HG03520 (cell line): Measurements from ENCODE around the gene KRT71.

ENCODE experiments used
- ATAC-seq: cut with Tn5 transposase; IDR thresholded peaks from one replicate; pipeline ENCODE4 v1.9.1; 2021; ENCODE audit warnings: mild to moderate bottlenecking, moderate library complexity; ENCODE audit not compliant: unreplicated experiment

The KRT71 gene

GRCh38 chr12:52540531-52540930 is 12.4 kb downstream of the KRT71 start:
- ATAC-seq = no peak

- no peak for ATAC-seq
Observed at GRCh38 chr12:52539821-52540173, 13.1 kb downstream of the KRT71 start.

DNA sequence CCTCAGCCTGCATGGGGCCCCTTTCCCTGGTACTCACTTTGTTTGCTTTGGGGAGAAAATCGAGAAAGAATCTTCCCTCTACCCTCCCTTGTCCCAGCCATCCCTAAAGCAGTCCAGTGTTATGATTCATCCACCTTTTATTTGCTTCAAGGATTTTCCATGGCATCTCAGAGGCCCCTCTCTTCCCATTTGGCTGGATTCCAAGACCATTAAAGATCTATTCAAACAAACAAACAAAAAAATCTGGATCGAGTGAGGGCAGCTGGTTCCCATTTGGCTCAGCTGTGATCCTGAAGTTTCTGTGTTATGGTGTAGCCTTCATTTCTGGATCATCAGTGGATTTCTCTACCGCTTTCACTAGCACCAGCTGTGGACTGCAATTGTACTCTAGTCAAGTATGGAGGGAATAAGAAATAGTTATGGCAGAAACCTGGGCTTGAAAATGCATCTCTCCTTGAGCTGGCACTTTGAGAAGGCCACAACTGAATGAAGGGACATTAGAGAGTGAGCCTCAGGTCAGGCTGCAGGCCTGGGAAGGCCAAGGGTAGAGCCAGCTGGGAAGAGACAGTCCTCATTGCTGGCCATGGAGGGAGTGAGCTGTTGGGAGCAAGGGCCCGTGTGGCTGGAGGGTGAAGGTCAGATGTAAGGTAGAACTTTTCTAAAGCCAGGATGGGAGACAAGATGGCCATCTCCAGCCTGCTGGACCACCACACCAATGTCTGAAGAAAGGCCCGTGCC is 13.7 kb downstream of the KRT71 start:
- no peak for ATAC-seq

DNA sequence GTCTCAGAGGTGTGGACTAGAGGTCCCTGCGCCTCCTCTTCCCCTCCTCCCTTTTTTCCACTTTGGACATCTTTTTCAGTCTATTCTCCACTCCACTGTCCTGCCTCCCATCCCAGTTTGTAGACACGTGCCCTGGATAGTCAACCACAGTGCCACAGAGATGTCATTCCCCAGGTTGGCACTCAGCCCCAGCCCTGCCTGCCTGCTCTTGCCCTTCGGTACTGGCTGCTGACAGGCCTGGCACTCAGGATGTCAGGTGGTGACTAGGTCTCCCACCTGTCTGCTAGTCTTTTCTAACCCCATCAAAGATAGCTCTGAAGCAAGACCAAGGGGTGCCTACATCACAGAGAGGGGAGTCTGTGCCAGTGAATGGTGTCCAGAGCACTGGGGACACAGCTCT is 15.8 kb downstream of the KRT71 start:
- no peak for ATAC-seq

DNA sequence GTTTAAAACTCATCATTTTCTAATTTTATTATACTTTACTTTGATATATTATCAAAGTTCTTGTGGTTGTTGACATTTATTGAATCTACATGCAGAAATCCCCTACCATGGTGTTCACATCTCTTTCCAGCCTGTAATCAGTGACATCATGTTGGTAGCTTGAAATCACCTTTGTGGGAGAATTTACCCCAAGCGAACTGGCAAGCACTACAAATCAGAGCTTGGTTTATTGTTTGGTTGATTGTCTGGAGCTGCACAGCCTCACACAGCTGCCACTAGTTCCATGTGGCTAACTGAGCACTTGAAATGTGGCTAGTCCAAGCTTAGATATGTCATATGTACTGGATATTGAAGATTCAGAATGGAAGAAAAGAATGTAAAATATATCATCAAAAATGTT is 17.4 kb downstream of the KRT71 start:
- ATAC-seq = no peak

DNA sequence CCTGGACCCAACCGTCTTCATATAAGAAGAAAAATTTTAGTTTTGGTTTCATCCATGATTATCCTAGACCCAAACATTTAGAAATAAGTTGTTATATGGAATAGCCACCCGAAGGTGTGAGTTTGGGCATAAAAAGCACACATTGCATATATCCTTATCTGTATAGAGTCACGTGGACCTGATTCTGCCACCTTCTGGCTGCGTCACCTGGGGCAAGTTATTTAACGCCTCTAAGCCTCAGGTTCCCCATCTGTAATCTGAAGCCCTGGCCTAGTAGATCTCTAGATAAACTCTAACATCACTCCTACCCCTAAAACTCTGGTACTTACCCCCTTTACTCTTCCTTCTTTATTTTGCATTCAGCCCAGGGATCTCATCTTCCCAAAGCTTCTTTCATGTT is 18.5 kb downstream of the KRT71 start:
- no peak for ATAC-seq

DNA sequence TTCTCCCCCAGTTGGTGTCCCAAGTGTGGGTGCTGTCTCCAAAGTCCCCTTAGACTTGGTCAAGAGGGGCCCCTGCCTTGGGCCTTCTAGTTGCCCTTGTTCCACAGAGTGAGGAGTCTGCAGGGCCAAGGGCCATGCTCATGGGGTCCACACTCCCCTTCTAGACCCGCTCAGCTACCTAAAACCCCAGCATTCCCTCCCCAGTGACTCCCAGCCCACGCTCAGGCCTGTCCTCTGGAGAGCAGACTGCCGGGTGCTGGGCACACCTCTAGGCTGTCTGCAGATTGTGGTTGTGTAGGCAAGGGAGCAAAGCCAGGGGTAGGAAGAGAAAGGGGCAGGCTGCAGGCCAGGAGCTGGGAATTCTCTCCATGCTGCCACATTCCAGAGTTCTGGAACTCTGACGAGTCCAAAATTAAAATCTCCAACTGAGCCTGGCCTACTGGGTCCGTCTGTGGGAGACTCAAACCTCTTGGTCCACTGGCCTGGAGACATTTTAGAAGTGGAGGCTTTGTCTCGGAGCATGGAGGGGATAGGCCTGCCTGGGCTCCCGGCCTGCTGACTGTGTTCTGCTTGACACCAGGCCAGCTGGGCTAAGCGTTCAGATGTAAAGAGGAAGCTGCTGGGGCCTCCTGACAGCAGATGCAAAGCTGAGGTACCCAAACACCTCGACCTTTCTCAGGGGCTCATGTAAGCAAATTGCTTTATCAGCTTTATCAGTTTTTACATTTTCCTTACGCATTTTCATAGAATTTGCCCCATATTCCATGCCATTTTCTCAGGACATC is 19.1 kb downstream of the KRT71 start:
- ATAC-seq = no peak

- no peak for ATAC-seq
Observed at GRCh38 chr12:52532636-52533035, 20.3 kb downstream of the KRT71 start.

- ATAC-seq = no peak
Observed at GRCh38 chr12:52531566-52532300, 21.2 kb downstream of the KRT71 start.

DNA sequence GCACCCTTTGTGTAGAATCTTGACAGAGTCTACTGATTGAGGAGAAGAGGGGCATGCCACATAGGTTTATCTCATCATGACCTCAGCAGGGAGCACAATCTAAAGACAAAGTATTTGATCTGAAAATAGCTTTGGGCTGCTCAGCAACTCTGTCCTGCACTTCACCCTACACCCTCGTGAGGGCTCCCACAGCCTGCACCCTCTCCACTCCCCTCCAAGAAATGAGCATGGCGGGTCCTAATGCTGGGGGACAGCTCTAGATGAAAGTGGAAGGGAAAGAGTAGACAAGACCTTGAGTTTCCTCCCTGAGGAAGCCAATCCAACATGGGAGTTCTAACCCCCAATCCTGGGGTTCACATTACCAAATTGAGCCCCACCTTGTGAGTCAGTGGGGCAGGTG is 22.0 kb downstream of the KRT71 start:
- no peak for ATAC-seq

DNA sequence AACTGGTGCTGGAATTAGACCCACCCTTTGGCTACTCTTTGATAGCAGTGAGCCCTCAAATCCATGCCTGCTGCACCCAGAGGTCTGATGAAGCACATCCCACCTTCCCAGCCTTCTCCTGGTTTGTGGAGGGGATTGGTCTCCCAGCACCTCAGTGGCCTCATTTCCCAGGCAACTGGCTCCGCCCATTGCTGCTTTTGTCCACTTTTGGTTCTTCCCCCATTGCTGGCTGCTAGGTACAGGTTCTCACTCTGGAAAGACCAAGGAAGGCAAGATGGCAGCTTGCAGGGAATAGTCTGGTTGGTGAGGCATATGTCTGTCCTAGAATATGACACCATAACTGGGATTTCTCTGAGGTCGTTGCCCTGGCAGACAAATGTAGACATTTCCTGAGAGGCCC is 22.6 kb downstream of the KRT71 start:
- ATAC-seq = no peak

GRCh38 chr12:52529846-52530245 is 23.1 kb downstream of the KRT71 start:
- ATAC-seq = no peak

GRCh38 chr12:52529417-52529816 is 23.5 kb downstream of the KRT71 start:
- no peak for ATAC-seq

- no peak for ATAC-seq
Observed at GRCh38 chr12:52528641-52529143, 24.3 kb downstream of the KRT71 start.

GRCh38 chr12:52527121-52527800 is 25.7 kb downstream of the KRT71 start:
- ATAC-seq = no peak

DNA sequence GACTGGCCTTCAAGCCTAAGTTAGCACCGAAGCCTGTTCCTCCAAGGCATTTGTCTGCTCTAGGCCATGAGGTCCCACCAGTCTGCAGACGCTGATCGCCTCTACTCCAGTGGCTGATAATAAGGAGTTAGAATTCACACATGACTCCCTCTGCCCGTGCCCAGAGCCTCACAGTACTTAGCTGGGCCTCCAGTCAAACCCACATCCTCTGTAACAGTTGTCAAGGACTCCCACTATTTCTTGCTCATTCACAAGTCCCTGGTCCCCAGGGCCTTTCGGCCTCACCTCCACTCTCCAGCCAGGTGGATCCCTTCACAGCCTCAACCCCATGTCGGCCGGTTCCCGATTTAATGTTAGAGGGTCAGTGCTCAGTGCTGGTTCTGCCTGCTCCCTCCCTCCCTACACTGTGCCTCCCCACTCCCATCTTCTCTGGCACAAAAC is 26.4 kb downstream of the KRT71 start:
- ATAC-seq = no peak

DNA sequence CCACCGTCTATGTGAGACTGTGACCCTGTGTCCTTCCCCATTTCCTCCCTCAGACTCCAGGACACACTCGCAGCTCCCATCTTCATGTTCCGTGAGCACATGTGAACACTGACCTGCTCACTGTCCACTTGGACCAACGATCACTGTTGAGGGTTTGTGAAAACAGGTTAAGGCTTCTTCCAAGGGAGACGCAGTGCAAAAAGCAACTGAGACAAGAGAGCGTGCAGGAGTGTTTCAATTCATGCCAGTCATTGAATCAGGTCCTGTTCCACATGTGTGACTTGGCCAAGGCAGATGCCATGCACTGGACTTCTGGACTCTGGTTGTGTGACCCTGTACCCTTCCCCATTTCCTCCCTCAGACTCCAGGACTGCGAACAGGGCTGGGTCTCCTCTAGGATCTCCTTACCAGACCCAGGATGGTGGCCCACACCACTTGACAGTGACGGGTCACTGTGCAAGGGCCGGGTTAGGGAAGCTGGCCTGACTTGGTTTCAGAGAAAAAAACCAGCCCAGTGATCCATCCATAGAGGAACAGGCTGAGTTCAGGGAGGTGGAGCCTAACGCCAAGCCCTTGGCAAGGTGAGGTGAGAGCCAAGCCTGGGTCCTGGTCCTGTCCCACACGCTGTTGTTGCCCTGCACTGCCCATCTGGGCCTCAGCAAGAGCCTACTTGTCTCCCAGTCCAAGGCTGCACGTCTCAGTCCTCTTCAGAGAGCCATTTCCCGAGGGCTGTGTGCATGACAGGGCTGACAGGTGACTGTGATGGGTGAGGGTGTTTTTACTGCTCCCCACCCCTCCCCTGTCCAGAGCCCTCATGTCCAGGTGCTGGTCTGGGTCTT is 27.1 kb downstream of the KRT71 start:
- ATAC-seq = no peak

GRCh38 chr12:52524898-52525591 is 27.9 kb downstream of the KRT71 start:
- peak; percentile 78 for ATAC-seq

GRCh38 chr12:52524241-52524897 is 28.6 kb downstream of the KRT71 start:
- ATAC-seq = no peak
